Hepatocyte (in vitro differentiated cells): ENCODE data around the gene FAM120A.

Experiments
- EZH2 ChIP-seq: fragments of 200-600 bp; sonication (generic); IDR thresholded peaks from 2 replicates; pipeline ENCODE4 v1.6.1; 2016; ENCODE audit warnings: antibody characterized with exemption, mild to moderate bottlenecking, borderline replicate concordance
- TF ChIP-seq, protein P1 (sequence below): fragments of 200-600 bp; sonication (generic); IDR thresholded peaks from 2 replicates; pipeline ENCODE4 v1.5.1; 2016; ENCODE audit warnings: antibody characterized with exemption, mild to moderate bottlenecking; ENCODE audit not compliant: poor library complexity

DNA sequence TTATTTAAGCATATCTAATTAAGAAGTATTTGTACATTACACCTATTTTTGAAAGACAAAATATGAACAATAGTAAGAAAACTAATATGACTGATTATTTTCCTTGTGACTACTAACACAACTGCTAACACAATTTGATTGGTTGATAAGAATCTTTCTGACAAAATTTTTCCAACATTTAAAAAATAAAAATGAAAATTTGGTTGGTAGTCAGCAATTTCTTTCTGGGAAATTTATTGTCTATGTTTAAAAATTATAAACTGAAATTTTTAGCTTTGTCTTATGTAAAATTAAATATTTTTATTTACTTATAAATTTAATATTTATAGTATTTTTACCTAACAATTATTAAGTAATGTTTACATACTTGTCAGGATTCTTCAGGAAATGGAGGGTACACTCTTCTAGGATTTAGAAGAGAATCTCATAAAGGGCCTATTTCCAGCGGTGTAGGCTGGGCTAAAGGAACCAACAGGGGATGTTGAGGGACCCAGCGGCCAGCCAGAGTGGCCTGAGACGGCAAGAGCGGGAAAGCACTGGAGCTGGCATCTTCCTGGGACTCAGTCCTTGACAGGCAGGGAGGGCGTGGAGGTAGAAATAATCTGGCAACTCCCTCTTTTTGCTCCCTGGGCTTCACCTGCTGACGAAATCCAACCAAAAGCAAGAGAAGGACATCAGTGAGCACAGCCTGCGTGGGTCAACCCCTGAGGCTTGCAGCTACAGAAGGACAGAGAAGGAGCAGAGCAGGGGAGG lies 14.7 kb upstream of the FAM120A start:
- TF ChIP-seq, protein P1, sequence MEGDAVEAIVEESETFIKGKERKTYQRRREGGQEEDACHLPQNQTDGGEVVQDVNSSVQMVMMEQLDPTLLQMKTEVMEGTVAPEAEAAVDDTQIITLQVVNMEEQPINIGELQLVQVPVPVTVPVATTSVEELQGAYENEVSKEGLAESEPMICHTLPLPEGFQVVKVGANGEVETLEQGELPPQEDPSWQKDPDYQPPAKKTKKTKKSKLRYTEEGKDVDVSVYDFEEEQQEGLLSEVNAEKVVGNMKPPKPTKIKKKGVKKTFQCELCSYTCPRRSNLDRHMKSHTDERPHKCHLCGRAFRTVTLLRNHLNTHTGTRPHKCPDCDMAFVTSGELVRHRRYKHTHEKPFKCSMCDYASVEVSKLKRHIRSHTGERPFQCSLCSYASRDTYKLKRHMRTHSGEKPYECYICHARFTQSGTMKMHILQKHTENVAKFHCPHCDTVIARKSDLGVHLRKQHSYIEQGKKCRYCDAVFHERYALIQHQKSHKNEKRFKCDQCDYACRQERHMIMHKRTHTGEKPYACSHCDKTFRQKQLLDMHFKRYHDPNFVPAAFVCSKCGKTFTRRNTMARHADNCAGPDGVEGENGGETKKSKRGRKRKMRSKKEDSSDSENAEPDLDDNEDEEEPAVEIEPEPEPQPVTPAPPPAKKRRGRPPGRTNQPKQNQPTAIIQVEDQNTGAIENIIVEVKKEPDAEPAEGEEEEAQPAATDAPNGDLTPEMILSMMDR: no peak
- no peak for TF ChIP-seq EZH2
